ENCODE data around the gene HDHD5.

Gene HDHD5

DNA sequence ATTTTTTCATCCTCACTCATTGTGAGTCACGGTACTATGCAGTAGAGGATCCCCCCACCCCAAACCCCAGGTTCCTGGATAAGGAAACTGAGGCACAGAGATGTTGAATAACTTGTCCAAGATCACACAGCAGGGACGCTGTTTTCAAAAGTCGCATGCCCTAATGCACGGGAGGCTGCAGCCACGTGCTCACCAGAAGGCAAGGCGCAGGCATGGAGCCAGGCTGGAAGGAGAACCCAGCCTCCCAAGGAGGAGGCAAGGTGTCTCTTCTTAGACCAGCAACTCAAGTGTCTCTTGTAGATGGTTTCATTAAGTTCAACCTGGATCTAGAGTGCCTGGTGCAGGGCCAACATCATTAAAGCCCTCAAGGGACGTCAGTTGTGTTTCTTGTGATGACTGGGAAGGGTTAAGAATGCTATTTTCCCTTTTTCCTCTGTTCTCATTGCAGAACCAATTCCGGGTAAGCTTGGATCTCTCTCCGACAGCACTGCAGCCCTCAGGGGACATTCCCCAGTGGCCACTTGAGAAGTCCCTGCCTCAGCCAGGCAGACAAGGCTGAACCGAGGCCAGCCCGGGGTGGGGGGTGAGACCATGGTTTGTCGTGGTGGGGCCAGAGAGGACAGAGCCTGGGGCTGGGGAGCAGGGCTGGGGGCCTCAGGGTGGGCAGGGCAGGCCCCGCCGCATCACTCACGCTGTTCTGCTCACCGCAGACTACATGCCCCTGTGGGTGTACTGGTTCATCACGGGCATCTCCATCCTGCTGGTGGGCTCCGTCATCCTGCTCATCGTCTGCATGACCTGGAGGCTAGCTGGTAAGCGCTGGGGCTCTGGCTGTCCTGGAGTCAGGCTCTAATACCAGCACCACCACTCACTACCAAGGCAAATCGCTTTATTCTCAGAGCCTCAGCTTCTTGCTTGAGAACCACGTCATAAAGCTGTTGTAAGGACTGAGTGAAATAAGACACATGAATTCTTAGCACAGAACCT is 53.6 kb downstream of the HDHD5 start:
- no peak for DNase-seq (ENCODE audit: low read depth in 2 of 2)

DNA sequence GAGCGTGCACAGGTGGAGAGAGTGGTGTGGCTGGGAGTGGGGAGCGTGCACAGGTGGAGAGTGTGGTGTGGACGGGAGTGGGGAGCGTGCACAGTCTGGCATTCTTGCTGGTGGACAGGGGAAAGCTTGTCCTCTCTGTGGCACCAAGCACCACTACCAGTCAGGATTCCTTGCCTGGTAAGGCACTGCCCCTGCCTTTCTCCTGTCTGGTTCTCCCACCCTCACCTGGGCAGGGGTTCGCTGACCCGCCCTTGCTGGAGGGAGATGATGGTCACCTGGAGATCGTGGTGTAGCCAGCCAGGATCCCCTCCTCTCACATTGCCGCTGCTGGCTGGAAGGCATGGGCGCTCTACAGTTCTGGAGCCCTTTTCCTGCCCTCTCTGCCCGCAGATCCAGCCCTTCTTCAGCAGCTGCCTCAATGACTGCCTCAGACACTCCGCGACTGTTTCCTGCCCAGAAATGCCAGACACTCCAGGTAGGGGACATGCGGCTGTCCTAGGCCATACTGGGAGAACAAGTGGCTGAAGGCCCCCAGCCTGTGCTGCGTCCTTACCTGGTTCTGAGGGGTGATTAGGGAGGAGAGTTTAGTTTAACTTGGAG is 54.6 kb downstream of the HDHD5 start:
- no peak for DNase-seq (ENCODE audit: low read depth in 2 of 2)

DNA sequence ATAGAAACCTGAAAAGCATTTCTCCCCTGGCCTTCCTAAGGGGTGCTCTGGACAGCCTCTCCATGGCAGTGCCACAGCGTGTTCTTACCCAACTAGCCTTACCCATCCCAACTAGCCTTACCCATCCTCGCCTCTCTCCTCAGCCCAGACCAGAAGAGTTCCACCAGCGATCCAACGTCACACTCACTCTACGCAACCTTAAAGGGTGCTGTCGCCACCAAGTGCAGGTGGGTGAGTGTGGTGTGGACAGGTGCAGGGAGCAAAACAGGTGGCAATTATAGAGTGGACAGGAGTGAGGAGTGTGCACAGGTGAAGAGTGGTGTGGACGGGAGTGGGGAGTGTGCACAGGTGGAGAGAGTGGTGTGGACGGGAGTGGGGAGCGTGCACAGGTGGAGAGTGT is 55.7 kb downstream of the HDHD5 start:
- DNase-seq (ENCODE audit: low read depth in 2 of 2) = no peak

DNA sequence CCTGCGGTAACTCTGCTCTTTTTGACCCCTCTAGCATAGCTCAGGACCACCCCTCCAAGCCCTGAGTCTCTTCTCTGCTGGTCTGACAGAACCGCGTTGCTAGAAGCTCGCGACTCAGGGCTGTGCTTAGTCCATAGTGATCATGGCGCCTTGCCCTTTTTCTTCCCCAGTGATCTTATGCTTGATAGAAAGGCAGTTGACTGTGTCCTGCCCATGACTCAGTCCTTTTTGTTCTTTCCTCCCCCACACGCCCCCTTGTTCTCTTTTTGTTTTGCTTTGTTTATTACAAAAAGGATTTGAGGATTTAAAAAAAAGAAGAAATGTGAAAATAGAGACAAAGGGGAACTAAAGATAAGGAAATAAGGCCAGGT is 56.8 kb downstream of the HDHD5 start:
- no peak for DNase-seq (ENCODE audit: low read depth in 2 of 2)

DNA sequence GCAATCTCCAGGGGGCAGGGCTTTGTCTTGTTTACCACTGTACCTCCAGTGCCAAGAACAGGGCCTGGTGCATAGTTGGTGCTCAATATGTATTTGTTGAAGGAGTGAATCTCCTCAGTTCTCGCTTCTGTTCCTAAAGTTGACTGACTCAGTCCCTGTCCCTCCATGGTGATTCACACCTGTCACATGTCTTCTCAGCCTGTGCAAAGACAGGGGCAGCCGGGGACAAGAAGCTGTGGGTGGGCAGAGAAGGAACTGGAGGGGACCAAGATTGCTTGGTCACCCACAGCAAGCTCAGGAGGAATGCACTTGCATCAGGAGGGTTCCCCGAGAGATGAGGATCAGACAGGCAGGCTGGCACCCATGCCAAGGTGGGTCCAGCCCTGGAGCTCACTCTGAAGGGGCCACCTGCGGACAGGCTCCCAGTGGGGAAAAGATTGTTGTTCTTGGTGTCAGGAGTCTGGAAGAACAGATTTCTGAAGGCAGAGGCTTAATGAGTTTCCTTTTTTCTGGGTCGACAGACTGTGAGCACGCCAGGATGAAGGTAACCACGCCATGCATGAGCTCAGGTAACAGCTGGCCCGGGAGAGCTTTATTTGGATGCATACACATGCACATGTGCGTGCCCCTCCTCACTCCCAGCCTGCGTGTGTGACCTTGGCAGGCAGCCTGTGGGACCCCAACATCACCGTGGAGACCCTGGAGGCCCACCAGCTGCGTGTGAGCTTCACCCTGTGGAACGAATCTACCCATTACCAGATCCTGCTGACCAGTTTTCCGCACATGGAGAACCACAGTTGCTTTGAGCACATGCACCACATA is 57.4 kb downstream of the HDHD5 start:
- no peak for DNase-seq (ENCODE audit: low read depth in 2 of 2)

DNA sequence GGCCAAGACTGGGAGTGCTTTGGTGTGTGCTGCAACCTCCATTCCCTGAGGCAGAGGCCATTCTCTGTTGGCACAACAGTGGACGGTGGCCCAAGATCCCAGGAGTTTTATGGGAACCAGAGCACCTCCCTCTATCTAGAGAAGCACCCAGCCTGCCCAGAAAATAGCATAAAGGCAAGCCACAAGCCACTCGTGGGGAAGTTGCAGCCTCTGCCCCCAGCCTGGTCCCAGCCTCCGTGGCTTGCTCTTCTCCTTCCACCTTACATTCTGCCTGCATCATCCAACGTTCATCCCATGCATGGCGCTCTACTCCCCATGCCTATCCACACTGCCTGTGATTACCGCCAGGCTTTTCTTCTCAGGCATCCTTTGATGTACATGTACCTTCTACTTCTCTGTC is 58.5 kb downstream of the HDHD5 start:
- DNase-seq (ENCODE audit: low read depth in 2 of 2) = no peak

DNA sequence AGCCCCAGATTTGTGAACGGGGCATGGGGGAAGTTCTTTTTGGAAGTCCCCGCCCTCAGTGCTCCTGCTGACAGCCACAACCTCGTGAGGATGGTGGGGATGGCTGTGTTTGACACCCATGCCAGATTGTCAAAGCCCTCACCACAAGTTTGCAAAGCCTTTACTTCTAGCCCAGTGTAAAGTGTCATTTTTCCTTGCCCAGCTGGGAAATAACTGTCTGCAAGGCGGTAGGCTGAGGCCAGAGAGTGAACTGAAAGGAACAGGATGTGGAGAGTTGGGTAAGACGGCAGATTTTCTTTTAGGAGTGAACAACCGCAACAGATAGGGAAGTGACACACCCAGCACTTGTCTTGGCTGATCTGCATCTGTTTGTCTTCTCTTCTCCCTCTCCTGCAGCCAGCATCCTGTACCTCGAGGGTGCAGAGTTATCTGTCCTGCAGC is 60.7 kb downstream of the HDHD5 start:
- no peak for DNase-seq (ENCODE audit: low read depth in 2 of 2)

DNA sequence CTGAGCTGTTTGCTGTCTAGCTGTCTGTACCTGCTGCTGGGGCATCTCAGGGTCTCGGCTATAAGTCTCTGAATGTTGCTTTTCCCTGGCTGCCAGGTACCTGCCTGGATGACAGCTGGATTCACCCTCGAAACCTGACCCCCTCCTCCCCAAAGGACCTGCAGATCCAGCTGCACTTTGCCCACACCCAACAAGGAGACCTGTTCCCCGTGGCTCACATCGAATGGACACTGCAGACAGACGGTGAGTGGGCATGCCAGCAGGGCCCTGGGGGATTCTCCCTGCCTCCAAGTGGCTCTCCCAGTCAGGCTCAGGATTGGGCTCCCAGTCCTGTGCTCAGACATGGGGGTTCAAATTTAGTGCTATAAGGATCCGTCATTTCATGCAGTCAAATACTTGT is 61.4 kb downstream of the HDHD5 start:
- DNase-seq (ENCODE audit: low read depth in 2 of 2) = no peak

DNA sequence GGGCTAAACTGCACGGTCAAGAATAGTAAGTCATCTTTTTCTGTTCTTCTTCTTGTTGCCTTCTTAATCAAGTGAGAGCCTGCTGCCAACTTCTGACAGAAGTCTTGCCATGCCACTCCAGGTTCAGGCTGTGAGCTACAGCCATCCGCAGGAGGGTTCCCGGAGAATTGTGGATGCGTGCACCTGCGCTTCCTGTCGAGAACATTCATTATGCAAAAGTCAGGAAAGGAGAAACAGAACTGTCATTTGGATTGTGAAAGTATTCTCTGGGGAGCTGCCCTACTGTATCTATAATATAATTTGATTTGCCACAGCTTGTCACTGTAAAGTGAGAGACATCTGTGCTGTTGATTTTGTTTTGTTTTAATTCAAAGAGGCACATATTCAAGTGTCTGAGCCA is 62.0 kb downstream of the HDHD5 start:
- DNase-seq (ENCODE audit: low read depth in 2 of 2) = no peak

DNA sequence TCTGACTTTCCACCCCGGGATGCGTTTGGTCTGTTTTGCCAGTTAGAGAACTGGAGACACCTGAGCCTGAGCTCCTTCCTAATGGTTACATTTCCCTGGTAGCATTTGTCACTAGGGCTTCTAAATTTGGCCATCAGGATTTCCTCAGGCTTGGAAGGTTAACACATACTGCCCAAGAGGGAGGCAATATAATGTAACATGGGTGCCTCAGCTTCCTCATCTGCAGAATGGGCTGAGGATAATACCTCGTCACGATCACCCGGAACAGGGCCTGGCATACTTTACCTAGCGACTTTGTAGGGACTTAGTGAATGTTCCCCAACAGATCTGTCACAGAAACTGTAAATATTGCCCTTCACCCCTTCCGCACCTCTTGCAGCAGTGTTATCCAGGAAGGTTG is 63.0 kb downstream of the HDHD5 start:
- no peak for DNase-seq (ENCODE audit: low read depth in 2 of 2)

DNA sequence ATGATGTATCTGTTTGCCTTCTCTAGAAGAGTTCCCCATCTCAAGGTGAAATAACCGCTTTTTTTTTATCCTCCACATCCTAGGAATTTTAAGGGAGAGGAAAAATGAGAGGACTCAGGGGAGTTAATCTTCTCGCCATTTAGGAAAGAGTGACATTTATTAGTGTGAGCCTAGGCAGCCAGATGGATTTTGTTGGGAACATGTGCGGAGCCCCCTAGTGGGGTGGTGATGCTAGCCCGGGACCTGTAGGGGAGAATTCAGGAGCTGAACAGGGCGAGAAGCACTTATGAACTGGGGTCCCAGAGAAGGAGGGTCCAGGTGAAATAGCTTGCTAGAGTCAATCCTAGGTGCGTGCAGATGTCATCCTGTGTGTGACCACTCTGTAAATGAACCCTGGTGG is 63.5 kb downstream of the HDHD5 start:
- DNase-seq (ENCODE audit: low read depth in 2 of 2) = no peak

DNA sequence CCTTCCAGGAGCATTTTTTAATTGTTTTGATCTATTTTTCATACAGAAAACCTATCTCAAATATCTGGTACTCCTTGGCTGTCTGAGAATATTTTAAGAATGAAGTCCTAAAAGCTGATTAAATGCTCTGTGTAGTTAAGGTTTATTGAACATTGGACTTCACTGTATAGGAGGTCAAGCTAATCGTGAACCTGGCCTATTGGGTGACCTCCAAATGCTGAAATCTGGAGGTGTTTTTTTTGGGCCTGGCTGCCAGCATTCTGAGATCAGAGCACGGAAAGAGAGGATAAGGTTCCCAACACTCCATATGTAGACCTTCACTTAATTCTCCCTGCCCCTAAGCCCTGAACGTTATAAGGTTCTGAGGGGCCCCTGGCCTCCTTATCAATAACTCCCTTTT is 66.0 kb downstream of the HDHD5 start:
- DNase-seq (ENCODE audit: low read depth in 2 of 2) = no peak

DNA sequence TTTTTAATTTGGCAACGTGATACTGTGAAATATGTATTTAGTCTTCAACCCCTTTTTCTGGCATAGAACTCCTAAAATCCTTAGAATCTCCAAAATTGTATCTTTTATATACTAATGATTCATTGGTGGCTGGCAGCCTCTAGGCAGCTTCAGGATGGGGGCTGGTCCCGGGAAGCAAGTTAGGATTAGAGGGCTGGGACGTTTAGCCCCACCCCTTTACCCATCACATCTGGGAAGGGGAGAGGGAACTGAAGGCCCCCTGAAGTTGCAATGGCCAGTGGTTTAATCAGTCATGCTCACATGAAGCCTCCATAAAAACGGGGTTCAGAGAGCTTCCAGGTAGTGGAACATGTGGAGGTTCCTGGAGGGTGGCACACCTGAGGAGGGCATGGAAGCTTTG is 67.2 kb downstream of the HDHD5 start:
- DNase-seq (ENCODE audit: low read depth in 2 of 2) = no peak

DNA sequence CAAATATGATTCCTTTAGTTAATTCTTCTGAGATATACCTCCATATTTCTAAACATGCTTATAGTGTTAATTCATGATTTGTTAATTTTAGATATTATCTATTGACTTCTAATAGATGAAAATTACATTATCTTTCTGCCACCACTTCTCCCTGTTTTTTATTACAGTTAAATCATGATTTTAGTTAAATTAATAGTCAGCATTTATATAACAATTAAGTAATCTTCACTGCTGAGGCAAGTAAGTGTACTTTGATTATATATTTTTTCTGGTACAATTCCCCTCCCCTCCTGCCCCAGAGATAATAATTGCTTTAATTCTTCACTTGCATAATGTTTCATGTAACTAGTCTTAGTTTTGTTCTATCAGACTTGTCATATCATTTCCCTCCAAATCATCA is 68.5 kb downstream of the HDHD5 start:
- DNase-seq (ENCODE audit: low read depth in 2 of 2) = no peak
